Stimulated activated CD8-positive, alpha-beta memory T cell treated with anti-CD3 and anti-CD28 coated beads, Interleukin-4, amount 100 ng/mL, for 4 hours (primary cell): ENCODE measurements around the gene CASD1.

Experiments
- DNase-seq, 2 donors: peaks; one replicate each; pipeline ENCODE4 v3.0.0-alpha.2; 2020; ENCODE audit warnings: low read depth in 2 of 2, low spot score in 1 of 2

The CASD1 gene

GRCh38 chr7:94512735-94513564 is 3.3 kb downstream of the CASD1 start:
- no peak for DNase-seq

- DNase-seq: no peak
Measured at GRCh38 chr7:94513565-94513860, 3.9 kb downstream of the CASD1 start.

DNA sequence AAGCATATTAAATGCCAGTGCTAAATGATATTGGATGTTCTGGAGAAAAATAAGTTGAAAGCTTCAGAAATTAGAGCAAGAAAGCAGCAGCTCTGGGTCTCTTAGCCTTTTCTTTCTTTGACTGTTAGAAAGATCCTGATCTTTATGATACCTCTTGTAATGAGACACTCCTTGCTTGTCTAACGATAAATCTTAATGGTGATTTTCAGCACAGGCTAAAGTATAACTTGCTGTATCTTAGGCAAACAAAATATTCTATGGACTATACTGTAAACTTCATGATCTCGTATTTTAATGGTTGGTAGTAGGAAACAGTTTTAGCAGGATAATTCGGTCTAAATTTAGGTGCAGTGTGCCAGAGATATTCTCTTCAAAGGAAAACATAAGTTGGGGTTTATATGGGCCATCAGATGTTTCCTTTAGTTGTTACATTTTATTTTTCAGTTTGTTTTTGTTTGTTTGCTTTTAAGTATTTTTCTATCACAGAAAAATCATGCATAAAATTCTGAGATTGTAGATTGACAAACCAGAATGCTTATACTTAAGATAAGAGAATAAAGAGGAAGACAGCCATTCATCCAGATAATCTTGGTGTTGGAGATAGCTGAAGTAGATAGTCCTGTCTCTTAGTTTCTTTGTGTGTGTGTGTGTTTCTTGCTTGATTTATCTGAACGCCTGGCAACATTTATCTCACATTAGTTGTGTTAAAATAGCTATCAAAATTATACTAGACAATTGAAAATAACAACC is 4.7 kb downstream of the CASD1 start:
- no peak for DNase-seq

DNA sequence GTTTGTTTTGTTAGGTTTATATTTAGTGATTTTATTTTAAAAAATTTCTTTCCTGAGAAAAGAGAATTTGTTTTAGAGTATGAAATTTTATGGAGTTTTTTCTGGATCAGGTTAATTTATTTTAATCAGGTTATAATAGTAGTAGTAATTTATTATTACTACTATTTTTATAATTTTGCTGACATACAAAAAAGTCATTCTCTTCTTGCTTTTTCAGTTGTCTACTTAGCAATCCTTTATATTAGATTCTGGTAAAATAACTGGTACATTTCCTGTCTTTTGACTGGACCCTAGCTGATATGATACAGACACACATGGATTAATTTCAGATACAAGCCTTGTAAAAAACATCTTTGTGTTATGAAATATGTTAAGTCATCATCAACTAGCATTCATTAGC is 5.3 kb downstream of the CASD1 start:
- DNase-seq: no peak

DNA sequence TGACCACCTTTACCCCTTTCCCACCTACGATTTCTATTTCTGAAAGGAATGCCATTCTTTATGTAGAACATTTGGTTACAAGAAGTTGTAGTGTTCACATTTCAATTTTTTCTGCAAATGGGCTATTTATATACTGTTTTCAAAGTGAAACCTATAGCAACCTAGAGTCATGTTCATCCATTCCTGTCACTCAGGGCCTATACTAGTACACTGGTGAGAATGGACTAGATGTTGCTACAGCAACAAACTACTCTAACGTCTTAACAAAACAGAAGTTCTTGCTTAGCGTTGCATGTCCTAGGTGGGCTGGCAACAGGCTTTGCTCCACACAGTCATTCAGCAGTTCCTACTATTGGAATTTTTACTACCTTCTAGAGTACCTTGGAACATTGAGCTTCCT is 16.3 kb downstream of the CASD1 start:
- no peak for DNase-seq

DNA sequence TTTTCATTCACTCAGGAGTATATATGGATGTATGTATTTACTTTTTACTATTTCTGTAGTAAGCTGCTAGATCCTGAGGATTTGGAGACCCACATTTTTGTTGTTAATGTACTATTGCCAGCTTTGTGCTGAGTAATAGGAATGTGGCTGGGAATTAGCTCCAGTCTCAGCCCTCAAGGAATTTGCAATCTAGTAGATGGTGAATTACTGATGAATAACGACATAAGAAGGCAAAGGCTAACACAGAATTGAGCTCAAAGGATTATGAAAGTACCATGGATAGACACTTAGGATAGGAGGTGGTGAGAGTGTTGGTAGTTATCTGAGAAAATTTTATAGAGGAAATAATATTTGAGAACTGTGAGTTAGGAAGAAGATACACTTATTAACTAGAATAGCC is 19.9 kb downstream of the CASD1 start:
- DNase-seq: no peak

DNA sequence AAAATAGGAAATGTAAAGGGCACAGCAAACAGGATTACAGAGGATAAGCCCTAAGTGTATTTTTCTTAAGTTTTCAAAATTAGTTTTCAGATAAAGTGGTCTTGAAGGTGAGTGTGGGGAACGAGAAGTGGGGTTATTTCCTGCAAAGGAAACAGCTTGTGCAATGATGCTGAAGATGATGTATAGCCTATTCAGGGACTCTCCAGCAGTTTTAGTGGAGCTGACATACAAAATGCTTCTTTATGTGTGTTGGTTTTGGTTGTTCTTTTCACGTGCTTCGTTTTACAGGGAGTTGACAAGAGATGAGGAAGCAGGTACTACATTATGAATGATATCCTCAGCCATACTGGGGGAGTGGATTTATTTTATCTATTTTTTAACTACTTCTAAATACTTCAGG is 20.5 kb downstream of the CASD1 start:
- no peak for DNase-seq

DNA sequence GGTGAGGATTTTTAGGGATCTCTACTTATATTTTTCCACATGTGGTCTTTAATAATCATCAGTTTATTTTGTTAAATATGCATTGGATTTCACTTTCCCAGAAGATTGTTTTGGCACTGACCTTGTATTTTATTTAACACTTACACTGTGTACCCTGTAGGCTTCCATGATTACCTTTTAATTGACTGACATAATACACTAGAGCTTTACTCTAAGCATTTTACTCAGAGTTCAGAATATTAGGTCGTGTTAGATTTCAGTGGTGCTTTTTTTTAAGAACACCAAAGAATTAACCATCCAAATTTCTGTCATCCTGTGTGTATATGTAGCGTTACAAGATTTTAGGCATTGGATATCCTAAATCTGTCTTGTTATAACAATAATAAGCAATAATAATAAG is 23.1 kb downstream of the CASD1 start:
- no peak for DNase-seq

- DNase-seq: no peak
Measured at GRCh38 chr7:94540428-94540827, 30.8 kb downstream of the CASD1 start.

- no peak for DNase-seq
Measured at GRCh38 chr7:94547126-94547525, 37.5 kb downstream of the CASD1 start.

GRCh38 chr7:94556028-94556427 is 46.4 kb downstream of the CASD1 start:
- DNase-seq: no peak

DNA sequence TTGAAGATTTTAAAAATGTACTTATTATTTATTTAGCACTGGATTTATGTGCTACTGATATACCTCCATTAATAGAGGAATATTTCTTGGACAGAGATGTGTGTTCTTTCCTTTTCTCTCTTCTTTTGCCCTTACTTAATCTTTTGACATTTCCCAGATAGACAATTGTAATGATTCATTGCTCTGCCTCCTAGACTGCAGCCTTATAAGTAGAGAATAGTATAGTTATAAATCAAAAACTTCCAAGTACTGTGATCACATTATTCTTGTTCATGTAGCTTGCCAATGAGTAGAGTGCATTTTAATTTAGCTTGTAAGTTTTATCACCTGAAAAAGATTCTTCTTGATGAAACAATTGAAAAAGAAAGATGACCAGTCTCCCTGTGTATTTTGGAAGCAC is 47.6 kb downstream of the CASD1 start:
- DNase-seq: no peak

DNA sequence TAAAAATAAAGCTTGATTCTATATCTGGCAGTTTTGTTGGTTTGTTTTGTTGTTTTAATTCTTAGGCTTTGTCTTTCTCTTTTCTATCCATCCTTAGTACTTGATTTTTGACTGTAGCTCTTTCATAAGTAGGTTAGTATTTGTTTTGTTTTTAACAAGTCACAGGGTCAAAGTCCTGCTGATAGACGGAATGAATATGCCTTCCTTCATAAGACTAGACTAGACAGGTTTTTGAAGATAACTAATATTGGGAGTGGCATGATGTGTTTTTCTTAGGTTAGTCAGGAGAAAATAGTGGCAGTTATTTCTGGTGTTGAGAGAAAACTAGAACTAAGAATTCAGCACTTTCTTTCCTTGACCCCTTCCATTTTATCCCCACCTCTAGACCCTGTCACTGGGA is 50.4 kb downstream of the CASD1 start:
- no peak for DNase-seq

- DNase-seq: no peak
Measured at GRCh38 chr7:94561841-94562514, 52.4 kb downstream of the CASD1 start.

DNA sequence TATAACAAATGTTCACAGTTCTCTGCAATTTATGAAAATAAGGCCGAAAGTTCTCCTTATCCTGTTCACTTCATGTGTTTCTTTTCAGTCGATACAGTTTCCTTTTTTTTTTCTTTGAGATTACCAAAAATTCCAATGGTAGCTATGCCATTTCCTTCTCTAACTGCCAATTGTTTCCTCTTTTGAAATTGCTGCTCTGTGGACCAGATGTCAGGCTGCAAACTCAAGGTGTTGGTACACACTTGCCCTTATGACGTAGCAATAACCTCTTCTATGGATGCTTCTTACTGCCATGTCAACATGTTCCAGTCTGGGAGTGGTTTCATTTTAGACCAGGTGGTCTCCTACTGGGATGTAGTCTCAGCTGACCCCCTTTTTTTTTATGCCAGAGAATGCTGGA is 52.9 kb downstream of the CASD1 start:
- no peak for DNase-seq

DNA sequence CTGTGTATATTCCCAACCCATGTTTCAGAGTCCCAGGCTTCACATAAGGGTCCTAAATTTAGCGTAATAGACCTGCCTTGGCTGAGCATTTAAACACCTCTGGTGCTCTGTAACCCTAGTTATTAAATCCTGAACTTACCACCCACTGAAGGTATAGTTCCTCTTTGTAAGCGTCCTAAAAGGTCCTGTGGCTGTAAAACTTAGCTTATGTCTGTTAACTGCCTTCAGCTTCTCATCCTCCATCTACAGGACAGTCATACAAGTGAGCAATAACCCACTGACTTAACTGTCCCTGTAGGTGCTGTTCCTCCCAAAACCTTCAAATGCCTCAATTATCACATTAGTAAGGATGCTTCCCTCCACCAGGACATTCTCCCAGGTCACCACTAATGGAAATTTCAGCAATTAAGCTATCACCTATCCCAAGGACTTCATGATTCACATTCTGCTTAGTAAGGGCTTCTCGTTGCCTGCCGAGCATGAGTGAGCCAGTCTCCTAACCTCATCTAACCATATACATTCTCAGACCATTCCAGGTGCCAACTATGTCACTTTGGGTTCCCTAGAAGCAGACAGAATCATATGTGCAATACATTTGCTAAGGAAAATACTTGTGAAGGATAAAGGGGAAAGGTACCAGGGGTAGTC is 55.8 kb downstream of the CASD1 start:
- no peak for DNase-seq

GRCh38 chr7:94567396-94567795 is 57.8 kb downstream of the CASD1 start:
- DNase-seq: no peak

DNA sequence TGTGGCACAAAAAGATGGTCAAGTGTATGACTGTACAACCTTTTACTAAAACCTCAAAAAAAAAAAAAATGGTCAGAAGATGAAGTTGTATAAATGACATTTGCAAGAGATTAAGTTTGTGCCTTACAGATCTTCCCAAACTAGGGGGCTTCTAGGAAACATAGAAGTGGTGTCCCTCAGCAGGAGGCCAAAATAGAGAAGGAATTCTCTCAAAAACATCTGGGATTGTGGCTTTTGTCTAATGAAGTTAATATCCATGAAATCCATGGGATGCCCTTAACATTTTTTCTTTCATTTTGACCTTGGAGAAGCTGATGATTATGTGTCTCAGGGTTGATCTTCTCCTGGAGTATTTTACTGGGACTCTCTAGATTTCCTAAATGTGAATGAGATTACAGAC is 62.2 kb downstream of the CASD1 start:
- no peak for DNase-seq

GRCh38 chr7:94575646-94576045 is 66.0 kb downstream of the CASD1 start:
- no peak for DNase-seq

GRCh38 chr7:94576316-94576715 is 66.7 kb downstream of the CASD1 start:
- no peak for DNase-seq

DNA sequence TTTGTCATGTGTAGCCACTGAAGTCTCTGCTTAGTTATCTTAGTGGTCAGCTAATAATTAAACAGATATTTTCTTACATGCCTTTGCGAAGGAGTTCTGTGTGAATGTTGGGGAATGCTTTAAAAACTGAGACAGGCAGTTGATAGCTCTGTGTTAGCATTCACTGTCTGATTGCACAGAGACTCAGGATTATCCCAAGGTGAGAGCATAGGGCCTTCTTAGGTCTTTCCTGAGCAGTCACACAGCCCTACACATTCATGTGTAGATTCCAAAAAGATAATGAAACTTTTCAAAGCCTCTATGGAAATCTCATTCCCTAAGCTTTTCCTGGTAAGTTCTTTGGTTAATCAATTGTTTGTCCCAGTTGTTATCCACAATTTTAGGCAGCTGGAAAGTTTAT is 67.7 kb downstream of the CASD1 start:
- no peak for DNase-seq

DNA sequence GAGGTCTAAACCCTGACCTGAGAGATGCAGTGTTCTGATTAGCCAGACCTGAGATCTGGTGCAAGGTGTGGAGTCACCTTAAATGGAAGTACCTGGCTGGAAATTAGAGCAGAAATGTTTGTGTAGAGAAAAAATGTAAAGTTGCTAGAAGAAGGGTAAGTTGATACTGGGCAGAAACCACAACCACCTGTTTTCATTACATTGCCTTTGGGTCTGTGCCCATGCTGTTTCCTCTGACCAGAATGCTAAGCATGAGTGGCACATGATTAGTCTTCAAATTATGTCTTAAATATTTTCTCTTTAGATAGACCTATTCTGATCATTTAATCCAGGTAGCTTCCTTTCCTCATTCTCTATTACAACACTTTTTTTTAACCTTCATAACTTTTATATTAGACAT is 69.0 kb downstream of the CASD1 start:
- DNase-seq: no peak
